ENCODE results near the gene PRMT2.

PRMT2 gene

GRCh38 chr21:46639489-46640386 lies 4.3 kb downstream of the PRMT2 start:
- Mint-ChIP-seq H3K27me3 (no peaks in the 10 kb centered on the region), H3K27ac (peak overlapping the region; percentile 66 to 68), H3K4me3 (peak overlapping the region; percentile 56 to 98), H3K9me3 (no peaks in the 10 kb centered on the region), H3K4me1 (ENCODE audit: low read depth in 2 of 2) (peaks cover 40 to 50% of the 10 kb centered on the region in 2 donors), H3K36me3 (ENCODE audit: insufficient read depth) (peaks cover 79% of the 10 kb centered on the region)
- DNase-seq = no peak
- no peak for ATAC-seq (replicated peaks)

DNA sequence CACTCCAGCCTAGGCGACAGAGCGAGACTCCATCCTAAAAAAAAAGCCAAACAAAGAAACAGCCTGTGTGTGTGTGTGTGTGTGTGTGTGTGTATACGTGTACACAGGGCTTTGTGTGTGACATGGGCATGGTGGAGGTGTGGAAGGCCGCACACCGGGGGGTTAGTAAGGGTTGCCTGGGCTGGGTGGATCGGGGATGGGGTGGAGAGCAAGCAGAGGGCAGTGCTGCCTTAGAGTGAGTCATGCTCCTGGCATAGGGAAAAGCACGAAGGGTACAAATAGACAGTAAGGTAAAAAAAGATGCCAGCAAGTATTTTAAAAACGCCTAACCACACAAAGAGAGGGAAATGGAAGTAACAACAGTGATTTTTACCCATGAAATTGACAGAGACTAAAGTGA lies 6.2 kb downstream of the PRMT2 start:
- H3K27ac Mint-ChIP-seq = no peak overlapping the region
- DNase-seq = no peak

GRCh38 chr21:46643379-46644177 lies 8.1 kb downstream of the PRMT2 start:
- Mint-ChIP-seq H3K4me3 (no peak overlapping the region), H3K4me1 (ENCODE audit: low read depth in 2 of 2) (peaks cover 27 to 34% of the 10 kb centered on the region in 2 donors), H3K27me3 (no peaks in the 10 kb centered on the region), H3K27ac (peak overlapping the region in 1 of 2 donors; percentile 63), H3K36me3 (ENCODE audit: insufficient read depth) (peaks cover 93% of the 10 kb centered on the region), H3K9me3 (no peaks in the 10 kb centered on the region)
- ATAC-seq (replicated peaks) (no peak), DNase-seq (no peak)

More for the DNA sequence above, 6.2 kb downstream of the PRMT2 start:
- no peaks in the 10 kb centered on the region for H3K9me3 Mint-ChIP-seq
- no peaks in the 10 kb centered on the region for H3K27me3 Mint-ChIP-seq
- ATAC-seq (replicated peaks) = no peak
- H3K36me3 Mint-ChIP-seq (ENCODE audit: insufficient read depth) = peaks cover 85% of the 10 kb centered on the region
- H3K4me3 Mint-ChIP-seq = no peak overlapping the region
- H3K4me1 Mint-ChIP-seq (ENCODE audit: low read depth in 2 of 2) = peaks cover 37 to 46% of the 10 kb centered on the region in 2 donors

GRCh38 chr21:46645840-46646239 lies 10.4 kb downstream of the PRMT2 start:
- H3K36me3 Mint-ChIP-seq (ENCODE audit: insufficient read depth) = peaks cover 93% of the 10 kb centered on the region
- H3K9me3 Mint-ChIP-seq = no peaks in the 10 kb centered on the region
- ATAC-seq (replicated peaks) (no peak), DNase-seq (no peak)
- H3K27ac Mint-ChIP-seq = peak overlapping the region; percentile 38 to 41
- H3K4me3 Mint-ChIP-seq = no peak overlapping the region
- no peaks in the 10 kb centered on the region for H3K27me3 Mint-ChIP-seq
- H3K4me1 Mint-ChIP-seq (ENCODE audit: low read depth in 2 of 2) = peaks cover 18 to 22% of the 10 kb centered on the region in 2 donors

DNA sequence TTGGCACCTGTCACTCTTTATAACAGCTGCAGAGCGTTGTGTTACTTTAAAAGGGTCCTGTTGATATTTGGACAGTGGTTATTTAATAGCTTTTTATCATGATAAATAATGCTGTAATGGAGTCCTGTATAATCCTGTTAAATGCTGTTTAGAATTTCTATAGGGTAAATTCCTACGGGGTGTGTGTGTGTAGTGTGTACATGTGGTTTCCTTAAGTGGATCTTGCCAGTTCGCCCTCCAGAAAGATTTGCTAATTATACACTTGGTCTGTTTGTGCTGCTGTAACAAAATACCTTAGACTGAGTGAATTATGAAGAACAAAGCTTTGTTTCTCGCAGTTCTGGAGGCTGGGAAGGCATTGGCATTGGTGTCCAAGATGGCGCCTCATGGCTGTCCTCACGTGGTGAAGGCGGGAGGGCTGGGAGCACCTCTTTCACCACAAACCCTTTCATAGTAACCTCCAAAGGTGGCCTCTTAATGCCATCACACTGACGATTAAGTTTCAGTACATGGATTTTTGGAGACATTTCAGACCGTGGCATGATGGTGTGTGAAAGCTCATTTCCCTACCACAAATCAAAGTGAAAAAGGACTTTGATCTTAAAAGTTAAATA lies 11.2 kb downstream of the PRMT2 start:
- ATAC-seq (replicated peaks) = no peak
- no peaks in the 10 kb centered on the region for H3K27me3 Mint-ChIP-seq
- H3K36me3 Mint-ChIP-seq (ENCODE audit: insufficient read depth) = peaks cover 87% of the 10 kb centered on the region
- DNase-seq = no peak
- H3K9me3 Mint-ChIP-seq = no peaks in the 10 kb centered on the region
- no peak overlapping the region for H3K4me3 Mint-ChIP-seq
- H3K27ac Mint-ChIP-seq = peak overlapping the region; percentile 41 to 57
- H3K4me1 Mint-ChIP-seq (ENCODE audit: low read depth in 2 of 2) = peaks cover 21 to 22% of the 10 kb centered on the region in 2 donors

- no peak overlapping the region for H3K4me3 Mint-ChIP-seq
- peaks cover 18 to 22% of the 10 kb centered on the region in 2 donors for H3K4me1 Mint-ChIP-seq (ENCODE audit: low read depth in 2 of 2)
- H3K27ac Mint-ChIP-seq = no peak overlapping the region
- ATAC-seq (replicated peaks) (no peak), DNase-seq (no peak)
- peaks cover 91% of the 10 kb centered on the region for H3K36me3 Mint-ChIP-seq (ENCODE audit: insufficient read depth)
- H3K9me3 Mint-ChIP-seq = no peaks in the 10 kb centered on the region
- H3K27me3 Mint-ChIP-seq = no peaks in the 10 kb centered on the region
Measured at GRCh38 chr21:46648539-46648938, 13.1 kb downstream of the PRMT2 start.

- H3K36me3 Mint-ChIP-seq (ENCODE audit: insufficient read depth) = peaks cover 91% of the 10 kb centered on the region
- peak overlapping the region in 1 of 2 donors; percentile 44 for H3K27ac Mint-ChIP-seq
- H3K4me3 Mint-ChIP-seq = no peak overlapping the region
- H3K4me1 Mint-ChIP-seq (ENCODE audit: low read depth in 2 of 2) = peaks cover 18 to 22% of the 10 kb centered on the region in 2 donors
- peaks cover 0 to 2% of the 10 kb centered on the region in 2 donors for H3K9me3 Mint-ChIP-seq
- DNase-seq (no peak), ATAC-seq (replicated peaks) (no peak)
- no peaks in the 10 kb centered on the region for H3K27me3 Mint-ChIP-seq
Measured at GRCh38 chr21:46649356-46649755, 13.9 kb downstream of the PRMT2 start.

DNA sequence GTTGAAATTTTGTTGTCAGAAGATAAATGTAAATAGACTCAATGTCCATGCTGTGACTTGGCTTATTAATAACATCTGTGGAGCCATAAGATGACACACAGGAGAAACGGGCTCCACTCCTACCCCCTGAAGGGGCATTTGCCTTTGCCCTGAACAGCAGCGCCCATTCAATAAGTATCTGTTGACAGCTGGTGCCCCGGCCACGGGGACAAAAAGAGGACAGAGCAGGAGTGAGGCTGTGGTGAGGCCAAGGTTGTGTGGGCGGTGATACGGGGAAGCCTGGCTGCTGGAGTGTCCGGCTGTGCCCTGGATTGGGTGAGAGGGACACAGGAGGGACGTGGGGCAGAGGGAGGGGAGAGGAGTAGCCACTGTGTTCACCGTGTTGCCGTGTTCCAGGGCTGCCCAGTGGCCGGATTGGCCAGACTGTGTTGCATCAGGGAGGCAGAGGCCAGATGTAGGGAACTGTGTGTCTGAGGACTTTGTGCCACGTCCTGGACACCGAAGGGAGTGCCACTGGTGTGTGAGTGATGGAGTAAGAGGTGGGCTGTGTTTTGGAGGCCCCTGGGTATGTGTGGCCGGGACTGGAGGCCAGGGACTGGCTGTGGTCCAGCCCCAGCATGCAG lies 15.1 kb downstream of the PRMT2 start:
- H3K4me3 Mint-ChIP-seq = no peak overlapping the region
- H3K36me3 Mint-ChIP-seq (ENCODE audit: insufficient read depth) = peaks cover 88% of the 10 kb centered on the region
- DNase-seq (no peak), ATAC-seq (replicated peaks) (no peak)
- peaks cover 4 to 8% of the 10 kb centered on the region in 2 donors for H3K9me3 Mint-ChIP-seq
- no peaks in the 10 kb centered on the region for H3K27me3 Mint-ChIP-seq
- H3K27ac Mint-ChIP-seq = peak overlapping the region in 1 of 2 donors; percentile 80
- peaks cover 18 to 22% of the 10 kb centered on the region in 2 donors for H3K4me1 Mint-ChIP-seq (ENCODE audit: low read depth in 2 of 2)

- Mint-ChIP-seq H3K27me3 (no peaks in the 10 kb centered on the region), H3K36me3 (ENCODE audit: insufficient read depth) (peaks cover 88% of the 10 kb centered on the region), H3K4me3 (no peak overlapping the region), H3K9me3 (peaks cover 4 to 14% of the 10 kb centered on the region in 2 donors), H3K27ac (peak overlapping the region in 1 of 2 donors; percentile 80), H3K4me1 (ENCODE audit: low read depth in 2 of 2) (peaks cover 16 to 18% of the 10 kb centered on the region in 2 donors)
- DNase-seq (no peak), ATAC-seq (replicated peaks) (no peak)
Measured at GRCh38 chr21:46651121-46651520, 15.6 kb downstream of the PRMT2 start.

- Mint-ChIP-seq H3K9me3 (peaks cover 6 to 17% of the 10 kb centered on the region in 2 donors), H3K27ac (no peak overlapping the region), H3K36me3 (ENCODE audit: insufficient read depth) (peaks cover 57% of the 10 kb centered on the region), H3K4me1 (ENCODE audit: low read depth in 2 of 2) (peaks cover 20 to 23% of the 10 kb centered on the region in 2 donors), H3K4me3 (no peak overlapping the region), H3K27me3 (no peaks in the 10 kb centered on the region)
- no peak for DNase-seq
- no peak for ATAC-seq (replicated peaks)
Measured at GRCh38 chr21:46655230-46655629, 19.8 kb downstream of the PRMT2 start.

- Mint-ChIP-seq H3K27ac (peak overlapping the region; percentile 41 to 83), H3K27me3 (no peaks in the 10 kb centered on the region)
Measured at GRCh38 chr21:46656820-46657219, 21.3 kb downstream of the PRMT2 start.

GRCh38 chr21:46660505-46660904 lies 25.0 kb downstream of the PRMT2 start:
- Mint-ChIP-seq H3K9me3 (peaks cover 1 to 10% of the 10 kb centered on the region in 2 donors), H3K4me3 (peak overlapping the region in 1 of 2 donors; percentile 10), H3K27me3 (no peaks in the 10 kb centered on the region), H3K27ac (no peak overlapping the region), H3K36me3 (ENCODE audit: insufficient read depth) (peaks cover 33% of the 10 kb centered on the region), H3K4me1 (ENCODE audit: low read depth in 2 of 2) (peaks cover 13 to 18% of the 10 kb centered on the region in 2 donors)
- DNase-seq (no peak), ATAC-seq (replicated peaks) (peak; percentile 40)

More at GRCh38 chr21:46656820-46657219, 21.3 kb downstream of the PRMT2 start:
- ATAC-seq (replicated peaks) (no peak), DNase-seq (no peak)
- H3K4me1 Mint-ChIP-seq (ENCODE audit: low read depth in 2 of 2) = peaks cover 10 to 18% of the 10 kb centered on the region in 2 donors
- no peak overlapping the region for H3K4me3 Mint-ChIP-seq
- H3K36me3 Mint-ChIP-seq (ENCODE audit: insufficient read depth) = peaks cover 53% of the 10 kb centered on the region
- H3K9me3 Mint-ChIP-seq = peaks cover 6 to 17% of the 10 kb centered on the region in 2 donors

GRCh38 chr21:46661211-46661625 lies 25.7 kb downstream of the PRMT2 start:
- Mint-ChIP-seq H3K27ac (no peak overlapping the region), H3K36me3 (ENCODE audit: insufficient read depth) (peaks cover 31% of the 10 kb centered on the region)

More at GRCh38 chr21:46661211-46661625, 25.7 kb downstream of the PRMT2 start:
- Mint-ChIP-seq H3K27me3 (no peaks in the 10 kb centered on the region), H3K4me3 (peak overlapping the region; percentile 53), H3K4me1 (ENCODE audit: low read depth in 2 of 2) (peaks cover 15 to 18% of the 10 kb centered on the region in 2 donors), H3K9me3 (peaks cover 1 to 3% of the 10 kb centered on the region in 2 donors)
- peak; percentile 78 for ATAC-seq (replicated peaks)
- DNase-seq = peak; percentile 33 to 40 (median 35)
